Endothelial cell of umbilical vein (primary cell): Measurements from ENCODE around the gene KSR1.

ENCODE experiments used
- CTCF ChIP-seq, 2 donors: IDR thresholded peaks; 1 replicate in 1 of 2; 2 replicates in 1 of 2; pipeline ENCODE4 v1.5.1; 2011; ENCODE audit warnings: low read length in 2 of 2, mild to moderate bottlenecking in 2 of 2, moderate library complexity in 2 of 2, control low read depth in 1 of 2, inconsistent platforms in 1 of 2, low read depth in 1 of 2; ENCODE audit not compliant: insufficient read depth in 1 of 2; ENCODE audit errors: extremely low read depth in 1 of 2
- EZH2 ChIP-seq: IDR thresholded peaks from 2 replicates; pipeline ENCODE4 v1.6.1; 2012; ENCODE audit warnings: borderline replicate concordance, low read depth, mild to moderate bottlenecking, moderate library complexity, low read length, inconsistent platforms; ENCODE audit not compliant: severe bottlenecking
- JUN ChIP-seq: IDR thresholded peaks from 2 replicates; pipeline ENCODE4 v1.6.1; 2011; ENCODE audit warnings: borderline replicate concordance, low read depth; ENCODE audit not compliant: insufficient read length, insufficient read depth
- MYC ChIP-seq: IDR thresholded peaks from one replicate; pipeline ENCODE4 v1.6.1; 2011; ENCODE audit warnings: mild to moderate bottlenecking, low read depth, low read length
- POLR2AphosphoS5 ChIP-seq: IDR thresholded peaks from 2 replicates; pipeline ENCODE4 v1.6.1; 2012; ENCODE audit warnings: low read depth, mild to moderate bottlenecking, control low read depth, low read length, moderate library complexity; ENCODE audit not compliant: insufficient read depth

GRCh38 chr17:27449988-27450387, 6.3 kb upstream of the KSR1 start:
- no peak for TF ChIP-seq MYC
- TF ChIP-seq EZH2: no peak
- no peak for TF ChIP-seq CTCF (IDR thresholded peaks at IDR 0.05; ENCODE audit: extremely low read depth in 1 of 2, insufficient read depth in 1 of 2, low read depth in 1 of 2, low read length in 2 of 2)
- no peak for TF ChIP-seq JUN
- no peak for TF ChIP-seq POLR2AphosphoS5
